GM12892 (cell line): Measurements from ENCODE around the gene EVX2.

Source experiments
- POLR2A ChIP-seq: IDR thresholded peaks from 2 replicates; pipeline ENCODE4 v1.6.1; 2011; ENCODE audit warnings: low read depth, low read length, control low read depth
- TAF1 ChIP-seq: IDR thresholded peaks from 2 replicates; pipeline ENCODE4 v1.6.1; 2011; ENCODE audit warnings: low read depth, mild to moderate bottlenecking, control low read depth, low read length, borderline replicate concordance

GRCh38 chr2:176120364-176121189 lies 36.8 kb upstream of the EVX2 start:
- no peak for TF ChIP-seq POLR2A
- no peak for TF ChIP-seq TAF1
